C4-2B (cell line): ENCODE results near the gene CCDC172.

ENCODE experiments used
- CTCF ChIP-seq: fragments of 450-650 bp; conservative IDR thresholded peaks from 2 replicates; pipeline ENCODE4 v1.5.1; 2017; ENCODE audit warnings: mild to moderate bottlenecking
- ZFX ChIP-seq: fragments of 450-650 bp; IDR thresholded peaks from 2 replicates; pipeline ENCODE4 v1.6.1; 2017

GRCh38 chr10:116410351-116410750 lies 86.1 kb downstream of the CCDC172 start:
- no peak for TF ChIP-seq CTCF
- no peak for TF ChIP-seq ZFX
